HG02943 (cell line): ENCODE results near the gene MRPS30.
A peak's percentile ranks its signal among the peaks of the same experiment; 100 is the strongest.
"Not testable (repeated sequence)": the region's sequence is repeated elsewhere in the genome, so short reads cannot be mapped to it uniquely, and the experiment has no call there.

Experiments used
- ATAC-seq: cut with Tn5 transposase; IDR thresholded peaks from one replicate; pipeline ENCODE4 v1.9.1; 2021; ENCODE audit warnings: mild to moderate bottlenecking, low read depth, moderate library complexity; ENCODE audit not compliant: unreplicated experiment

Gene MRPS30

DNA sequence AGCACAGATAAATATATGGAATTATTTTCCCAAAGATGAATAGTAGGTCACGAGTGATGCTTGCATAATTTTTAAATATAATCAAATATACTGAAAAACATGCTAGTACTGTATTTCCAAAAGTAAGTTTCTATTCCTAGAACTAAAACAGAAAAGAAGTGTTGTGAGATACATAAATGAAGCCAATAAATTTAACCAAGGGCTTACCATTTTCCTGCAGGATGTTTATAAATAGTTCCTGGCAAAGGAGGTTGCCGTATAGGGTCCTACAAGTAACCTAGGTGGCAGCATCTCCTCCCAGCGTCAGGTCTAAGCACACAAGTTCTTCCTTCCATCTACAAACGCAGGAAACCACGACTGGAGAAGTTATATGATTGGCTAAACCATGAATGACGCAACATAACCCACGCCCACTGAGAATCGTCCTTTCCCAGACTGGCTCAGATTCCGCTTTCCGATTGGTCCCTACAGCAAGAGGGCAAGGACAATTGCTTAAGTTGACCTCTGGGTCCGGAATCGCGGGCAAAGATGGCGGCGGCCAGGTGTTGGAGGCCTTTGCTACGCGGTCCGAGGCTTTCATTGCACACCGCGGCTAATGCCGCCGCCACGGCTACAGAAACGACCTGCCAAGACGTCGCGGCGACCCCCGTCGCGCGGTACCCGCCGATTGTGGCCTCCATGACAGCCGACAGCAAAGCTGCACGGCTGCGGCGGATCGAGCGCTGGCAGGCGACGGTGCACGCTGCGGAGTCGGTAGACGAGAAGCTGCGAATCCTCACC is at the start of gene MRPS30:
MRPS30 (plus strand) TSS at position 513 of the 780 bp plus-strand sequence; CDS start at position 529, 16 bp downstream.
- peak; percentile 99 for ATAC-seq

DNA sequence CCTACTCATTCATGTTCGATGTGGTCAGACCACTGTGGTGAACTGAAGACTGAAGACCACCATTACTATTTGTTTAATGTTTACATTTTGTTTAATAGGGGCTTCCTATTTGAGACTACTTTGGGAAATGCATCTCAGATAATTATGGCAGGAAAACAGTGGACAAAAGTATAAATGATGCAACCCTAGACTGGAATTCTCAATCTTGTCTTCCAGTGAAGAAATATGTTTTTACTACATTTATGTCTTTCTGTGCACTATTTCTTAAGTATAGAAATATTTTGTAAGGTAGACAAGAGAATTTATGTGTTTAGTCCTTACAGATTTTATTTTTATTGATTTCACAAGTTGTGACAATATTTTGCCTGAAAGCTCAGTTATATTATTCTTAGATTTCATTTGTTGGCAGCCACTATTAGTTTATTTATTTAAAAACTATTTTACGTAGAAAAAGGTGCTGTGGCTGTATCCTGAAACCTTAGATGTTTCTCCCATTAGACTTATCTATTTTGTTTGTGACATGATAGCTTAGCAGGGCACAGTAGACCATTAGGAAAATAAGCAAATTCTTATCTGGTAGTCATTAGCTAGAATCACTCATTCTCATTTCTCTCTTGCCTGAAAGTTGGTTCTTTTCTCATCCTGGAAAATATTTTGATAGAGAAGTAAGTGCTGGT is 39.4 kb upstream of the MRPS30 start:
- ATAC-seq, result no peak

DNA sequence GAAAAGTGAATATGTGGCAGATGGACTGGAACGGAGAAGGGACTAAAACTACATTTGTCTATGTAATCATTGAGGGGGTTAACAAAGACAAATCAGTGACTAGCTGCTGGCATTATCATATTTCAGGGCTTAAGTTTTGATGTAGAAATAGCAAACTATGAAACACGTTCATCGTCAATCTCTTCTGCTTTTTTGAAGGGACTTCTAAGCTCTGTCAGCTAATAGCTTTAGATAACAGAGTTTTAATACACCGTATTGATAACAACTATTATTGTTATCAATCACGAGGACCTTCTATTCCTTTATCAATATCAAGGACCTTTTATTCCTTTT is 38.9 kb upstream of the MRPS30 start:
- ATAC-seq, result no peak

DNA sequence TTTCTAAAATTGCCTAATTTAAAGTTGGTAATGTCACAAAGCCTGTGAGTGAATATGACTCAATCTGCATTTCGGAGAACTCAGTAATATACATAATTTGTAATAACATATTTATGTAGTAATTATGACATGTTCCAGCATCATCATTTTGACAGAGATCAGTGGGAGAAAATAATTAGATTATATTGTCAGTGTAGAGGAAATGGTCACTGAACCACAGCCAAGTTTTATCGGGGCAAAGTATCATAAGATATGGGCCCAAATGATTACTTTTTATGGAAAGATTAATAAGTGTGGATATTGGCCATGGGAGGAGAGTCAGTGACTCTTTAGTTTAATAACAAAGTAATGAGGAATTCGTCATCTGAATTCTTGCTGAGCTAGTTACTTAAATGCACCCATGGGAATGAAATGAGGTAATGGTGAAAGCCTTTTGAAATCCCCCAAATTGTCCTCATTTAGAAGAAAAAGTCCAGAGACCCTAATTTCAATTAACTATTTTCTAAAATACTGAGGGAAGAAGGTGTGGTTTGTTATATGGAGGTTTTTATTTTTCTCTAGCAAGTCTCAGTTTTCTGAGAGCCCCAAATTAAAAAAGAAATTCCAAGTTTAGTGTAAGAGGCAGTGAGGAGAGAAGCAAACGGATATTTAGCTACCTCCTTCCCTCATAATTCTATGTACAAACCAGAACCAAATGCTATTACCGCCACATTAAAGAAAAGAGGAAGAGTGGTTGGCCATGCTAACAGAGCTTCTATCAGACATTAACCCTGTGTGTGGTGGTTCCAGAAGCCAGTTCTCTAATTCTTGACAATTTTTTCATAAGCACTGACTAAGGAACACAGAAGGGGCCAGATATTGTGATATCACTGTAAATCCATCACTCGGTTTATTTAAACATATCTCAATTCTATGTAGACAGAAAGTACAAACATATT is 37.7 kb upstream of the MRPS30 start:
- no peak for ATAC-seq

DNA sequence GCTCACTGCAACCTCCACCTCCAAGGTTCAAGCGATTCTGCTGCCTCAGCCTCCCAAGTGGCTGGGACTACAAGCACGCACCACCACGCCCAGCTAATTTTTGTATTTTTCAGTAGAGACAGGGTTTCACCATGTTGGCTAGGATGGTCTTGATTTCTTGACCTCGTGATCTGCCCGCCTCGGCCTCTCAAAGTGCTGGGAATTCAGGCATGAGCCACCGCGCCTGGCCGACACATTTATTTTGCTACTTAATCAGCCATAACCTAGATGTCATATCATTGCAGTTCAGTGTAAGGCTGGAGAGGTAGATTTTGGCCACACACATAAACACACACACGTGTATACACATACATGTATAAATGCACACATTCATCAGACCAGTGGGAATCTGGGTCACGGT is 36.4 kb upstream of the MRPS30 start:
- not testable (repeated sequence) for ATAC-seq

DNA sequence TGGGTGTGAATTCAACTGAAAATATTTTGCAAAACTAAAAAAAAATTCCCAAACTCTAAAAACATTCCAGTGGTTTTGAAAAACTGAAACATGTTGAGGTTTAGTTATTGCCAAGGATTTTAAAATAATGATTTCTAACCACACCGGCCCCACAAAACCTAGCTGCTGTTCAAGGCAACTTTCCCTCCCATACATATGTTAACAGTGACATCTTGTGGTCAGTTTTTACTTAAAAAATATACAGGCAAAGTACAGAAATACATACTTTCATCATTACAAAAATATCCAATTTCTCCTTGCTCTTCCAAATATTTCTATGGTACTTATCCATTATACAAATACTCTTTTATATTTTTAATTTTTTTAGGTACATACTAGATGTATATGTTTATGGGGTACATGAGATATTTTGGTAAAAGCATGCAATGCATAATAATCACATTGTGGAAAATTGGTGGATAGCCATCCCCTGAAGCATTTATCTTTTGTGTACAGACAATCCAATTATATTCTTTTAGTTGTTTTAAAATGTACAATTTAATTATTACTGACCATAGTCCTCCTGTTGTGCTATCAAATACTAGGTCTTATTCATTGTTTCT is 34.4 kb upstream of the MRPS30 start:
- no peak for ATAC-seq

DNA sequence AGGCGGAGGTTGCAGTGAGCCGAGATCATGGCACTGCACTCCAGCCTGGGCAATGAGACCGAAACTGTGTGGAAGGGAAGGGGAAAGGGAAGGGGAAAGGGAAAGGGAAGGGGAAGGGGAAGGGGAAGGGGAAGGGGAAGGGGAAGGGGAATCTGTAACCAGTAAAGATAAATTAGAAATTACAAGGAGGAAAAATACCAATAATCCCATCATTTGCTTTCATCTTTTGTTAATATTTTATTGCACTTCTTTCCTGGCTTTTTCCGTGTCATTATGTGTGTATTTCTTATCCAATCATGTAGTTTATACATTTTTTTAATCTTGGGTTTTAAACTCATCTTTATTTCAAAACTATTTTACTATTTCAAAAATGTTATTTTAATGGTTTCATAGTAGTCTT is 29.6 kb upstream of the MRPS30 start:
- no peak for ATAC-seq

DNA sequence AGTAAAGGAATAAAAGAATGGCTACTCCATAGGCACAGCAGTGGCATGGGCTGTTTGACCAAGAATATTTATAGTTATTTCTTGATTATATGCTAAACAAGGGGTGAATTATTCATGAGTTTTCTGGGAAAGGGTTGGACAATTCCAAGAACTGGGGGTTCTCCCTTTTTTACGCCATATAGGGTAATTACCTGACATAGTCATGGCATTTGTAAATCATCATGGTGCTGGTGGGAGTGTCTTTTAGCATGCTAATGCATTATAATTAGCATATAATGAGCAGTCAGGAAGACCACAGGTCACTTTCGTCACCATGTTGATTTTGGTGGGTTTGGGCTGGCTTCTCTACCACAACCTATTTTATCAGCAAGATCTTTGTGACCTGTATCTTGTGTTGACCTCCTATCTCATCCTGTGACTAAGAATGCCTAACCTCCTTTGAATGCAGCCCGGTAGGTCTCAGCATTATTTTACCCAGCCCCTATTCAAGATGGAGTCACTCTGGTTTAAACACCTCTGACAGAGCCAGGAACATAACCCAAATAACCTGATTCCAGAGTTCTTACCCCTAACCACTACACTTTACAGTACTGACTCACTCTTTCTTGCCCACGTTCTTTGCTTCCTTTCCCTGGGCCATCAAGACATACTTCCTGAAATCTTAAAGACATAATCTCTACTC is 25.0 kb upstream of the MRPS30 start:
- no peak for ATAC-seq

DNA sequence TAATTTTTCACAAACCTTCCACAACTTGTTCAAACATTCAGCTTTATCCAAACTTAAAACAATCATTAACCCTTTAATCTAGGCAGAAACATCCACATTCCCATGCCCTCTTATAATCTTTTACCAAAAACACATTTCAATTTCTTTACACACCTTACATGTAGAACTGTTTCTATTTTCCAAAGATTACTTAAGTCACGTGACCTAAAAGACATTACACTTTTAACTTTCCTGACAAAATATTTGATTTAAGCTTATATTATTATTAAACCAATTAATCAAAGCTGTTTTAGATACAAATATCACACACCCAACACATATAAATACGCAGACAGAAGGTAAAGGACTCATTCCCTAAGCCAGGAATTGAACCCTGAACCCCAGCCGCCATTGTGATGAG is 21.0 kb upstream of the MRPS30 start:
- ATAC-seq, result no peak

DNA sequence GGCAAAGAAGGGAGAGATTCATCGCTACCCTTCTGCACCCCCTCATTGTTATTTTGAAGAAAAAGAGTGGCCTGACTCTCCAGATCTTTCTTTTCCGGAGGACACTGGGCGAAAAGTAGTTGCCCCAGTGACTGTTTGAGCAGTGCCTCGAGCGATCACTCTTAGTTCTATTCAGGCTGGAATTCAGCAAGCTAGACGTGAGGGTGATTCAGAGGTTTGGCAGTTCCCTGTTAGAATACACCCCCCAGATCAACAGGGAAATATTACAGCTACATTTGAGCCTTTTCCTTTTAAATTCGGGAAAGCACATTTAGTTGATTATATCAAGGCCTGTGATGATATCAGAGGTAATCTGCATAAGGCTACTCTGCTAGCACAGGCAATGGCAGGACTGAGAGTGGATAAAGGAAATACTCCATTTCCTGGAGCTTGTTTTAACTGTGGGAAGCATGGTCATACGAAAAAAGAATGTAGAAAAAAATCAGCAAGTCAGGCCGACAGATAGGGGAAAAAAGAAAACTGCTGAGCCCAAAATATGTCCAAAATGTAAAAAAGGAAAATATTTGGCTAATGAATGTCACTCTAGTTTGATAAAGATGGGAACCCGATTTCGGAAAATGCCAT is 19.3 kb upstream of the MRPS30 start:
- ATAC-seq, result not testable (repeated sequence)

DNA sequence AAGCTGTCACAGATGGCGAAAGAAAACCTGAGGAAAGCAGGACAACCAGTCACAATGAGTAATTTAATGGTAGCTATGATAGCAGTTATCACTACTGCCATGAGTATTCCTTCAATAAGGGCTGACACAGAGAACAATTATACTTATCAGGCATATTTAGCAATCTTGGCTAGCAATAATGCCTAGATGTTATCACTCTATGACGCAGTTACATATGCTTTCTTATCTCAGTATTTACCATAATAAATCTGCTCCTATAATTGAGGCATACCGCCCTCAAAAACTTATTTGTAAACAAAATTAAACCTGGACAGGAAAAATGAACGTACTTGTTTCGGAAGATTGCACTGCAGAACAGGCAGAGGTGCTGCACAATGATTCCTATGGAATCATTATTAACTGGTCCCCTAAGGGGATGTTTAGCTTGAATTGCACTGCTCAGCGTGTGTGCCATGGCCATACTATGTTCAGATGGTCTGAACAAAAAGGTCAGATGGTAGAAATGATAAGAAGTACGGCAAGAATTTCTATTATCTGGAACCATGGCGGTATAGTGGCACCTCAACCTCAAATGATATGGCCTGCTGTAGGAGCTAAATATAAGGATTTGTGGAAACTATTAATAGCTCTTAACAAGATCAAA is 16.6 kb upstream of the MRPS30 start:
- ATAC-seq, result not testable (repeated sequence)

DNA sequence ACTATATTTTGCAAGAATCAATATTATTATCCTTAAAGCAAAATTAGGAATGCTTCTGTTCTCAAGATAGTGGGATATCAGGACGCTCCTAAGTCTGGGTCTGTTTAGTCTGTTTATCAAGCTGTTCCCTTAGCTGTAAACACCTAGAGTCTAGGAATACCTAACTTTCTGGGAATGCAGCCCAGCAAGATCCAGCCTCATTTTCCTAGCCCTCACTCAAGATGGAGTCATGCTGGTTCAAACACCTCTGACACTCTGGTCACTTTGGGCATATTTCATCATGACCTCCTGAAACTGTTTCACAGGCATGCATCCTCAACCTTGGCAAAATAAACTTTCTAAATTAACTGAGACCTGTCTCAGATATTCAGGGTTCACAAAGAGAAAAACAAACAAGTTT is 14.4 kb upstream of the MRPS30 start:
- ATAC-seq, result no peak

DNA sequence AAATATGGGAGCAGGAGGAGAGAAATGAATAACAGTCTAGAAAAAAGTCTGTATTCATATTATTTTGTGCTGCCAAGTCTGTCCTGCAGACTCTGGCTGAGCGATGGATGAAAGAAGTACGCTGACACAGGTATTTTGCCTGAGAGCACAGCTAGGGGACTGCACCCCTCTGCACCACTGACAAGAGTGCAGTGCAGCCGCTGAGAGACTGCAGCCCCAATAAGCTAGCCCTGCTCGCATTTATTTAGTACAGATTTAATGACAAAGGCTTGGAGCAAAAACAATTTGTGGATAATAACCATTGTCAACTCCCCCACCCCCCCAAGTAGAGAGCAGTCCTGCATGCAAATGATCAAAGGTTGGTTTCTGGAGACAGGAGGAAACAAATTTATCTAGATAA is 13.3 kb upstream of the MRPS30 start:
- ATAC-seq, result no peak

DNA sequence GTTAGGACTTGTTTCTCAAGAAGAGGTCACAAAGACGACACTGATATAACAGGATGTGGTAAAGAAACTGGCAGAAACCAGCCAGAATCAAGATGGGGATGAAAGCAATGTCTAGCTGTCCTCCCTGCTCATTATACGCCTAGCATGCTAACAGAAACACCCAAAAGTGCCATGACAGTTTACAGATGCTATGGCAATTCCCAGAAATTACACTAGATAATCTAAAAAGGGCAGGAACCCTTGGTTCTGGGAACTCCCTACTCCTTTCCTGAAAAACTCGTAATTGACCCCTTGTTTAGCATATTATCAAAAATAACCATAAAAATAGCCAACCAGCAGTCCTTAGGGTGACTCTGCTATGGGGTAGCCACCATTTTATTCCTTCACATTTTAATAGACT is 10.9 kb upstream of the MRPS30 start:
- no peak for ATAC-seq

DNA sequence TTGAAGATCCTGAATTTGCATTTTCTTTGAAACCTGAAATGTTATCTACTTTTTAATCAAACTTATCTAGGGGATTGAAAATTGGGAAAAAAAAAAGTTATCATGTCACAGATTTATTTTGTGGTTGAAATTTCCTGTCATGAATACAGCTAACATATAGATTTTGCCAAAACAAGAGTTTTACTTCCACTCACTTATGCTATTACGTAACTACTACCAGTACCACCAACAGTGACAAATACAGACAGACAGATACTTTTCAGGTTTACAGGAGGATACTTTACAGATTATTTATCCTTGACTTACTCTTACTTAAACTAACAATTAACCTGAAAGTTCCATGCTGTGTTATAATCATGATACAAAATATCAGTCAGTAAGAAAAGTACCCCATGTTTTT is 6.8 kb upstream of the MRPS30 start:
- no peak for ATAC-seq

DNA sequence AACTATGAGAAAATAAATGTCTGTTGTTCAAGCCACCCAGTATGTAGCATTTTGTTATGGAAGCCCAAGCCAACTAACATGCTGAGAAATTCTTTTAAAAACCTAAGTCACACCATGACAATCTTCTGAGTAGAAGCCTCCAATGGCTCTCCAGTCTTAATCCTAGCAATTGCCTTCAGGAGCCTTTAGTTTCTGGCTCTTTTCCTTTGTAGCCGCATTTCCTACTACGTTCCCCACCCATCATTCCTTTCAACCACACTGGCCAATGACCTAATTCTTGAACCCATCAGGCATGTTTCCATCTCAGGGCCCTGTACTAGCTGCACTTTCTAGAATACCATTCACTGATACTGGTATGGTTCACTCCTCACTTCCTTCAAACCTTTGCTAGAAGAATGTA is 2.1 kb upstream of the MRPS30 start:
- ATAC-seq, result no peak

DNA sequence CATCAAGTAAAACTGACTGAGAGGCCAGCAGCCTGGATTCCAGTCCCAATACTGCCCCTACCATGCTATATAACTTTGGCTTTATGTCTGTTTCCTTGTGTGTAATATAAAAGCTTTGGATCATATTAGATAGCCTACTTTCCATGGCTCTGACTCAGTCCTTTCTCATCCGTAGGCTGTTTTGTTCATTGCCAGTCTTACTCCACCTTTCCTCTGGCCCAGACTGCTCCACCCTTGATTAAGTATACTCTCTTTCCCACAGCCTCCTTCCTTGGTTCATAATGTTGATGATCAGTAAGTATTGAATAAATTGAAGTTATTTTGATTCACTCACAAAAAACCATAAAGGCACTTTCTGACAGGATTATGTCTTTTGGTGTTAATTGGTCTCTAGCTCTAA is 1.5 kb upstream of the MRPS30 start:
- no peak for ATAC-seq

DNA sequence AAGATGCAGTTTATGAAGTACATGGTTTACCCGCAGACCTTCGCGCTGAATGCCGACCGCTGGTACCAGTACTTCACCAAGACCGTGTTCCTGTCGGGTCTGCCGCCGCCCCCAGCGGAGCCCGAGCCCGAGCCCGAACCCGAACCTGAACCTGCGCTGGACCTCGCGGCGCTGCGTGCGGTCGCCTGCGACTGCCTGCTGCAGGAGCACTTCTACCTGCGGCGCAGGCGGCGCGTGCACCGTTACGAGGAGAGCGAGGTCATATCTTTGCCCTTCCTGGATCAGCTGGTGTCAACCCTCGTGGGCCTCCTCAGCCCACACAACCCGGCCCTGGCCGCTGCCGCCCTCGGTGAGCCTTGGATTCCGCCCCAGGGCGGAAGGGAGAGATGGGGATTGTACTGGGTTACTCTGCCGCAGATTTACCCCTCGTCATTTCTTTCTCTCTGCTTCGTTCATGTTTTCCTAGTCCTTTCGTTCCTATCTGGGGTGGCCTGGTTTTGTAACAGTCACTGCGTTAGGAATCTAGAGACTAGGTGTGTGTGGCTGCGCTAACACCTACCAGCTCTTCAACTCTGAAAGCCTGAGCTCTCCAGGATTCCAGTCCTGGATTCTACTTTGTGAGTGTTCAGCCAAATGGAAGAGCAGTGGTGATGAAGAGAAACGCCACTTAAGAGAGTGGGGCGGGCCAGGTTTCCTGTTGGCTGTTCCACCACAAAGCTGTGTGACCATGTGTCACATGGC is 638 bp downstream of the MRPS30 start:
- peak; percentile 28 for ATAC-seq
